ENCODE results near the gene GBX2. TPM values are rescaled to one million over a fixed set of nuclear protein-coding genes. Genes with fewer than 3 reads are reported as not detected.

Gene GBX2
- total RNA-seq, 5 donors from 2014 or later (not counting 1 experiment from before 2014, with no cell fraction given): not detected

DNA sequence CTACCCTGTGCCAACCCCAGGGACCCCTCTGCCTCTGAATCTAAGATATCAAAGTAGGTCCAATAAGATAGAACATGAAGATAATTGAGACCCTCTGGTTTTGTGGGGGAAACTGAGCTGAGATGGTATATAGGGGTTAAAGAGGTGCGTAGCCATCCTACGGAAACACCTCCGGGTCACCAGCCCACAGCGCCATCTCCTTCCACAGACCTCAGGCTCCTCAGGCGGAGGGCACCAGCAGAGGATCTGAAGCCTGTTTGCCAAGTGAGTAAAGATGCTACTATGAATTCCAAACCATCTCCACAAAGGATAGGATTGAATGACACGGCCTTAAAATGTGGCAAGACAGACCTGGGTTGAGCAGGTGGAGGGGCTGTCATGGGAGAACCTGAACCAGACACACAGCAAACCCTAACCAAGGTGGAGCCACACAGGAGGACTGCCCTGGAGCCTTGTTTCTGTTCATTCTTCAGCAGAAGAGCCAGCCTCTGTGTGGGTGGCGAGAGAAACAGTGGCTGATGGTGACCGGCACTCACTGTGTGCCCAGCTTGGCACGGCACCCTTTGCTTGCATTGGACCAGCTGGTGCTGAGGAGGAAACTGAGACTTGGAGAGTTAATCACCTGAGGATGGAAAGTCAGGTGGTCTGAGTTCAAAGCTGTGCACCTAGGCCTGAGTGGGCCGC lies 10.2 kb downstream of the GBX2 start:
- ATAC-seq (replicated peaks in 1 of 4): no peak
- POLR2A ChIA-PET: no interaction called here
- Histone ChIP-seq H3K27ac (ENCODE audit: low read length) (no peak overlapping the region), H3K9me3 (no peaks in the 10 kb centered on the region), H3K4me3 (ENCODE audit: control insufficient read depth in 1 of 2, extremely low read depth in 1 of 2, low read length in 1 of 2) (no peak overlapping the region), H3K4me1 (ENCODE audit: control insufficient read depth in 1 of 2, extremely low read depth in 1 of 2, insufficient read depth in 2 of 2, low read length in 2 of 2) (no peaks in the 10 kb centered on the region), H3K27me3 (replicated peaks in 1 of 2; ENCODE audit: control insufficient read depth in 2 of 2, extremely low read depth in 1 of 2, insufficient read depth in 2 of 2, low read length in 1 of 2) (peaks cover 0 to 69% of the 10 kb centered on the region in 2 experiments), H3K36me3 (ENCODE audit: control insufficient read depth in 2 of 2, extremely low read depth in 1 of 2, insufficient read depth in 1 of 2, low read length in 1 of 2) (no peaks in the 10 kb centered on the region)
- Mint-ChIP-seq H3K27me3 (peaks cover 43 to 65% of the 10 kb centered on the region in 2 donors), H3K9me3 (peaks cover 5 to 13% (median 10%) of the 10 kb centered on the region in 3 donors), H3K4me1 (peaks cover 0 to 4% (median 2%) of the 10 kb centered on the region in 3 donors), H3K36me3 (no peaks in the 10 kb centered on the region), H3K27ac (no peak overlapping the region), H3K4me3 (peak overlapping the region in 1 of 3 donors; percentile 44)
- DNase-seq: no peak
- WGBS (ENCODE audit: insufficient coverage): no CpG with 5 or more reads among the region's 10 CpGs
- CTCF ChIA-PET: no interaction called here

DNA sequence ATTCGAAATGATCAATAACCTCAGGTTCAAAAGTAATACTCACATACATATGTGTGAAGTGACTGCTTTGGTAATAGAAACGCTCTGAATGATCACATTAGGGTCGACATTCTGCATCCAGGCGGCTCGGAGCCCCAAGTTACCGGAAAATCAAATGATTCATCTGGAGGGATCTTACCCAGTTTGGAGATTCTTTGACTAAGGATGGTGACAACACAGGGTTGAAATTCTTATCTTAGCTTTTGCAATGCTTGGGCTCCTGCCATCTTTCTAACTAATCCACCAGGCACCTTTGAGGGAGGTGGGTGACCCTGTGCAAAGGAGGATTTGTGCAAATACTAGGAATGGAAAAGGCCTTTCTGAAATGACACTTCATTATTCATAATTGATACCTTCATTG lies 10.8 kb downstream of the GBX2 start:
- no peak for ATAC-seq (replicated peaks in 1 of 4)

DNA sequence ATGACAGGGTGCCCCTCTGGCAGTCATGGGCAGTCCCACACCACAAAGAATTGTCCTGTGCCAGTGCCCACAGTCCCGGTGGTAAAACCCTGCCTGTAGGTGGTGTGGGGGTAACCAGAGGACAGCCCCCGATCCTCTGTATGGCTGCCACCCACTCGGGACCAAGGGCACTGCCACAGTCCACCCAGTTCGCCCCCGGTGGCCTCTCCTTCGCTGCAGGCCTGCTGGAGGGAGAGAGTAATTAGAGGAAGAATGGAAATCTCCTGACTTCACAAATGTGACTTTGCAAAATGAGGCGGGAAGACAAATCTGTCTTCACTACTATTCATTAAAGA lies 11.4 kb downstream of the GBX2 start:
- Histone ChIP-seq H3K4me3 (ENCODE audit: control insufficient read depth in 1 of 2, extremely low read depth in 1 of 2, low read length in 1 of 2) (no peak overlapping the region), H3K4me1 (ENCODE audit: control insufficient read depth in 1 of 2, extremely low read depth in 1 of 2, insufficient read depth in 2 of 2, low read length in 2 of 2) (no peaks in the 10 kb centered on the region), H3K27me3 (replicated peaks in 1 of 2; ENCODE audit: control insufficient read depth in 2 of 2, extremely low read depth in 1 of 2, insufficient read depth in 2 of 2, low read length in 1 of 2) (peaks cover 0 to 58% of the 10 kb centered on the region in 2 experiments), H3K27ac (ENCODE audit: low read length) (no peak overlapping the region), H3K9me3 (no peaks in the 10 kb centered on the region), H3K36me3 (ENCODE audit: control insufficient read depth in 2 of 2, extremely low read depth in 1 of 2, insufficient read depth in 1 of 2, low read length in 1 of 2) (no peaks in the 10 kb centered on the region)
- DNase-seq: no peak
- CTCF ChIA-PET: no interaction called here
- Mint-ChIP-seq H3K4me1 (peaks cover 0 to 2% (median 0%) of the 10 kb centered on the region in 3 donors), H3K9me3 (peaks cover 5 to 21% (median 15%) of the 10 kb centered on the region in 3 donors), H3K27ac (no peak overlapping the region), H3K36me3 (no peaks in the 10 kb centered on the region), H3K27me3 (peaks cover 38 to 54% of the 10 kb centered on the region in 2 donors), H3K4me3 (no peak overlapping the region)
- POLR2A ChIA-PET: no interaction called here
- ATAC-seq (replicated peaks in 1 of 4): no peak
- 66% methylated on average over 2 of the region's 7 CpGs for WGBS (ENCODE audit: insufficient coverage)

More for the DNA sequence above, 10.8 kb downstream of the GBX2 start:
- Histone ChIP-seq H3K4me1 (ENCODE audit: control insufficient read depth in 1 of 2, extremely low read depth in 1 of 2, insufficient read depth in 2 of 2, low read length in 2 of 2) (no peaks in the 10 kb centered on the region), H3K27ac (ENCODE audit: low read length) (no peak overlapping the region), H3K9me3 (no peaks in the 10 kb centered on the region), H3K36me3 (ENCODE audit: control insufficient read depth in 2 of 2, extremely low read depth in 1 of 2, insufficient read depth in 1 of 2, low read length in 1 of 2) (no peaks in the 10 kb centered on the region), H3K4me3 (ENCODE audit: control insufficient read depth in 1 of 2, extremely low read depth in 1 of 2, low read length in 1 of 2) (no peak overlapping the region), H3K27me3 (replicated peaks in 1 of 2; ENCODE audit: control insufficient read depth in 2 of 2, extremely low read depth in 1 of 2, insufficient read depth in 2 of 2, low read length in 1 of 2) (peaks cover 0 to 63% of the 10 kb centered on the region in 2 experiments)
- ChIA-PET CTCF (no interaction called here), POLR2A (no interaction called here)
- Mint-ChIP-seq H3K27ac (no peak overlapping the region), H3K4me3 (no peak overlapping the region), H3K4me1 (peaks cover 0 to 2% (median 0%) of the 10 kb centered on the region in 3 donors), H3K36me3 (no peaks in the 10 kb centered on the region), H3K27me3 (peaks cover 43 to 60% of the 10 kb centered on the region in 2 donors), H3K9me3 (peaks cover 5 to 18% (median 14%) of the 10 kb centered on the region in 3 donors)
- DNase-seq: no peak
- WGBS (ENCODE audit: insufficient coverage): 100% methylated on average over 3 of the region's 6 CpGs

DNA sequence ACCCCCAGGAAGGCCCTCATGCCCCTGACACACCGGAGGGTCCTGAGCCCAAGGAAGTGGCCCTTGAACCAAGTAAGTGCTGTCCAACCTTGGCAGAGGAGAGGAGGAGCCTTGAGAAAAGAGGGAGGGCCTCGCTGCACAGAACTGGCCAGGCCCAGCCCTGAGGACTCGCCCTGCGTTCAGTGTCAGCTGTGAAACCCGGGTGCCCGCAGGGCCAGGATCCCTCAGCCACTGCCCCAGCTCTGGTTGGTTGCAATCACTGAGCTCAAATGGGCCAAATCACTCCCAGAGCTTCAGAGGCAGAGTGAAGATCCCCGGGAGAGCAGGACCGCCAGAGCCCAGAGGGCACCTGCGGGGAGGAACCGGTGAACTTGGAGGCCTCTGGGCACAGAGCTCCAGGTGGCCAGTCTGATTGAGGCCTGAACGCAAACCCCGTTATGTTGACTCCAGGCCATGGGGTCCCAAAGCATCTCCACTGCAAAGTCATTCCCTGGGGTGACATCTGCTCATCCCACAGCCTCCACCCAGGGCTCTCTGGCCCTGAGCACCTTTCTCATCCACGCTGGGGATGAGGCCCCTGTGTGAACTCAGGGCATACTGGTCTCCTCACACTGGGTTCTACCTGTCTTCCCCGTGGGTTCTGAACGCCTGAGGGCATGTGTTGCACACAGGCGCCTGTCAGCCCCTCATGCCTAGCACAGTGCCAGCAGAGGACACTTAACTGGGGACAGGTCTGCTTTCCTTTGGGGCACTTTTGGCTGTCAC lies 11.9 kb downstream of the GBX2 start:
- peaks cover 0 to 52% of the 10 kb centered on the region in 2 experiments for H3K27me3 ChIP-seq (replicated peaks in 1 of 2; ENCODE audit: control insufficient read depth in 2 of 2, extremely low read depth in 1 of 2, insufficient read depth in 2 of 2, low read length in 1 of 2)
- H3K4me3 ChIP-seq (ENCODE audit: control insufficient read depth in 1 of 2, extremely low read depth in 1 of 2, low read length in 1 of 2): no peak overlapping the region
- POLR2A ChIA-PET: no interaction called here
- no peaks in the 10 kb centered on the region for H3K36me3 Mint-ChIP-seq
- peaks cover 5 to 21% (median 15%) of the 10 kb centered on the region in 3 donors for H3K9me3 Mint-ChIP-seq
- H3K4me3 Mint-ChIP-seq: no peak overlapping the region
- CTCF ChIA-PET: no interaction called here
- DNase-seq (no peak), ATAC-seq (replicated peaks in 1 of 4) (no peak)
- peaks cover 0 to 2% (median 0%) of the 10 kb centered on the region in 3 donors for H3K4me1 Mint-ChIP-seq
- H3K9me3 ChIP-seq: no peaks in the 10 kb centered on the region
- 82% methylated on average over 16 of the region's 16 CpGs for WGBS (ENCODE audit: insufficient coverage)
- H3K4me1 ChIP-seq (ENCODE audit: control insufficient read depth in 1 of 2, extremely low read depth in 1 of 2, insufficient read depth in 2 of 2, low read length in 2 of 2): no peaks in the 10 kb centered on the region
- H3K36me3 ChIP-seq (ENCODE audit: control insufficient read depth in 2 of 2, extremely low read depth in 1 of 2, insufficient read depth in 1 of 2, low read length in 1 of 2): no peaks in the 10 kb centered on the region
- H3K27ac ChIP-seq (ENCODE audit: low read length): no peak overlapping the region
- H3K27me3 Mint-ChIP-seq: peaks cover 37 to 49% of the 10 kb centered on the region in 2 donors
- H3K27ac Mint-ChIP-seq: no peak overlapping the region

DNA sequence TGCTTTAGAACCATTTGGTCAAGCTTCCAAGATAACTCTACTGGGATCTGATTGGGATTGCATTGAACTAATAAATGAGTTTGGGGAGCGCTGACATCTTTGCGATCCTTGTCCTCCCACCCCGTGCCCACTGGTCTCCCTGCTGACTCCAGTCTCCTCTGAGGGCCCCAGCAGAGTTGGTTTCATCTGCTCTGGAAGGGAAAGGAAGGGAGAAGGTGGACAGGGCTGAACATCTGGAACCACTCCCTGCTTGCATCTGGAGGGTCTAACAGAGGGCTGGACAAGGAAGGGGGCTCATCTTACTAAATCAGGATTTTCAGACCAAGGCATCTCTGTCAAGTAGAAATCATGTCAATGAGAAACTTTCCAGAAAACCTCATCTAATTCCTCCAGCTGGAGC lies 12.8 kb downstream of the GBX2 start:
- POLR2A ChIA-PET: no interaction called here
- Histone ChIP-seq H3K27me3 (replicated peaks in 1 of 2; ENCODE audit: control insufficient read depth in 2 of 2, extremely low read depth in 1 of 2, insufficient read depth in 2 of 2, low read length in 1 of 2) (peaks cover 0 to 44% of the 10 kb centered on the region in 2 experiments), H3K4me1 (ENCODE audit: control insufficient read depth in 1 of 2, extremely low read depth in 1 of 2, insufficient read depth in 2 of 2, low read length in 2 of 2) (no peaks in the 10 kb centered on the region), H3K4me3 (ENCODE audit: control insufficient read depth in 1 of 2, extremely low read depth in 1 of 2, low read length in 1 of 2) (no peak overlapping the region), H3K27ac (ENCODE audit: low read length) (no peak overlapping the region), H3K36me3 (ENCODE audit: control insufficient read depth in 2 of 2, extremely low read depth in 1 of 2, insufficient read depth in 1 of 2, low read length in 1 of 2) (no peaks in the 10 kb centered on the region), H3K9me3 (no peaks in the 10 kb centered on the region)
- CTCF ChIA-PET: no interaction called here
- no peak for ATAC-seq (replicated peaks in 1 of 4)
- Mint-ChIP-seq H3K27ac (no peak overlapping the region), H3K4me1 (peaks cover 0 to 2% (median 0%) of the 10 kb centered on the region in 3 donors), H3K4me3 (no peak overlapping the region), H3K27me3 (peaks cover 37 to 41% of the 10 kb centered on the region in 2 donors), H3K36me3 (no peaks in the 10 kb centered on the region), H3K9me3 (peaks cover 5 to 24% (median 21%) of the 10 kb centered on the region in 3 donors)
- WGBS (ENCODE audit: insufficient coverage): no CpG with 5 or more reads among the region's 3 CpGs
- peak in 1 of 35 experiments; percentile 5 for DNase-seq

DNA sequence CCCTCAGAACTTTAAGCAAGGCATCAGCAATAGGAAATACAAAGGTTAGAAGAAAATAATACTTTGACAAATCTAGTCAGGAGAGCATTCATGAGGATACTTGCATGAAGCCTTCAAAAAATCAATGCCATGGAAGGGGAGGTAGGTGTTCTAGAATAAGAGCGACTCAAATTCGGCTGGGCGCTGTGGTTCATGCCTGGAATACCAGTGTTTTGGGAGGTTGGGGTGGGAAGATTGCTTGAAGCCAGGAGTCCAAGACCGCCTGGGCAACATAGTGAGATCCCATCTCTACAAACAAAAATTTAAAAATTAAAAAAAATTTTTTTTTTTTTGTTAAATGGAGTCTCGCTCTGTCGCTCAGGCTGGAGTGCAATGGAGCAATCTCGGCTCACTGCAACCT lies 21.8 kb downstream of the GBX2 start:
- Mint-ChIP-seq H3K4me3 (no peak overlapping the region), H3K27me3 (peaks cover 21 to 27% of the 10 kb centered on the region in 2 donors), H3K9me3 (peaks cover 3 to 6% (median 3%) of the 10 kb centered on the region in 3 donors), H3K27ac (no peak overlapping the region), H3K4me1 (no peaks in the 10 kb centered on the region), H3K36me3 (no peaks in the 10 kb centered on the region)
- Histone ChIP-seq H3K27me3 (replicated peaks in 1 of 2; ENCODE audit: control insufficient read depth in 2 of 2, extremely low read depth in 1 of 2, insufficient read depth in 2 of 2, low read length in 1 of 2) (peaks cover 0 to 22% of the 10 kb centered on the region in 2 experiments), H3K9me3 (no peaks in the 10 kb centered on the region), H3K27ac (ENCODE audit: low read length) (no peak overlapping the region), H3K4me1 (ENCODE audit: control insufficient read depth in 1 of 2, extremely low read depth in 1 of 2, insufficient read depth in 2 of 2, low read length in 2 of 2) (no peaks in the 10 kb centered on the region), H3K36me3 (ENCODE audit: control insufficient read depth in 2 of 2, extremely low read depth in 1 of 2, insufficient read depth in 1 of 2, low read length in 1 of 2) (no peaks in the 10 kb centered on the region), H3K4me3 (ENCODE audit: control insufficient read depth in 1 of 2, extremely low read depth in 1 of 2, low read length in 1 of 2) (no peak overlapping the region)
- ATAC-seq (replicated peaks in 1 of 4): no peak
- ChIA-PET CTCF (interaction anchor here in 1 of 2 donors (0.7 kb wide), 1 partner anchor 432 kb away, joined by 6 read pairs; no protein-coding TSS in a partner anchor), POLR2A (no interaction called here)
- DNase-seq: no peak
- no CpG with 5 or more reads among the region's 7 CpGs for WGBS (ENCODE audit: insufficient coverage)

Measured in T-cell (primary cell).